GM20000 (cell line): ENCODE measurements around the gene CALML3.

Source experiments
- DNase-seq: peaks from one replicate; pipeline ENCODE4 v3.0.0; 2012; ENCODE audit warnings: low spot score
- TF ChIP-seq, protein P1 (sequence below): IDR thresholded peaks from 2 replicates; pipeline ENCODE4 v1.5.1; 2012; ENCODE audit warnings: mild to moderate bottlenecking, control low read depth; ENCODE audit errors: extremely low read depth, missing control alignments

CALML3 gene

DNA sequence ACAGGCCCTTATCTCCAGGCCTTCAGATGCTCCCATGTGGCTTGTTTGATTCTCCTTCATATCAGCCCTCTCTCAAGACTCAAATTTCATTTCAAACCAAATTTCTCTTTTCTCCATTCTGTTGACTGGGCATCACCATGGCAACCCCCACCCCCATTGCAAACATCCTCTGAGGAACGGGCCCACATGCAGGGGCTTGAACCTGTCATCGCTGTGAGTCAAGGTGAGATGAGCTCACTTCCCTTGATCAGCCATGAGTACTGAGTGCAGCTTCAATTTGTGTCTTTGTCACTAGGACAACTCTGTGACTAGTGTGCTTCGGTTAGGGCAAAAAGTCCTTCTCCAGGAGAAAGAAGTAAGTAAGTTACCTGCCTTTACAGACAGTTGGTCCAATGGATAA, 41.9 kb downstream of the CALML3 start:
- TF ChIP-seq, protein P1, sequence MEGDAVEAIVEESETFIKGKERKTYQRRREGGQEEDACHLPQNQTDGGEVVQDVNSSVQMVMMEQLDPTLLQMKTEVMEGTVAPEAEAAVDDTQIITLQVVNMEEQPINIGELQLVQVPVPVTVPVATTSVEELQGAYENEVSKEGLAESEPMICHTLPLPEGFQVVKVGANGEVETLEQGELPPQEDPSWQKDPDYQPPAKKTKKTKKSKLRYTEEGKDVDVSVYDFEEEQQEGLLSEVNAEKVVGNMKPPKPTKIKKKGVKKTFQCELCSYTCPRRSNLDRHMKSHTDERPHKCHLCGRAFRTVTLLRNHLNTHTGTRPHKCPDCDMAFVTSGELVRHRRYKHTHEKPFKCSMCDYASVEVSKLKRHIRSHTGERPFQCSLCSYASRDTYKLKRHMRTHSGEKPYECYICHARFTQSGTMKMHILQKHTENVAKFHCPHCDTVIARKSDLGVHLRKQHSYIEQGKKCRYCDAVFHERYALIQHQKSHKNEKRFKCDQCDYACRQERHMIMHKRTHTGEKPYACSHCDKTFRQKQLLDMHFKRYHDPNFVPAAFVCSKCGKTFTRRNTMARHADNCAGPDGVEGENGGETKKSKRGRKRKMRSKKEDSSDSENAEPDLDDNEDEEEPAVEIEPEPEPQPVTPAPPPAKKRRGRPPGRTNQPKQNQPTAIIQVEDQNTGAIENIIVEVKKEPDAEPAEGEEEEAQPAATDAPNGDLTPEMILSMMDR, result no peak
- no peak for DNase-seq

DNA sequence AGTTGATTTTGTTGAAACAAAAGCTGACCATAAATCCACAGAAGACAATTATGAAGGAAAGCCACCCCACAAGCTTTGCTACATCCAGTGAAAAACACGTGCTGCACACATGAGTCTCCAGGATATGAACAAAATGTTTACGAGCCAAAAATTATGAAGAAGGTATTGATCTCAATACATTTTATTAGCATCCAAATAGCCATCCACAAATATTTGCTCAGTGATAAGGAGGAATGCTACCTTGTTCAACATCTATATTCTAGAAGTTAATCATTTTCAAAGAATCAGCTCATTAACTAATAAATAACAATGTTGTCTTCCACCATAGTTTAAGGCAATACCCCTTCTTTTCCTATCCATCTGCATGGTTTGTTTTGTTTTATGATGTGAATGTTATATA, 42.7 kb downstream of the CALML3 start:
- TF ChIP-seq, protein P1, result no peak
- no peak for DNase-seq

DNA sequence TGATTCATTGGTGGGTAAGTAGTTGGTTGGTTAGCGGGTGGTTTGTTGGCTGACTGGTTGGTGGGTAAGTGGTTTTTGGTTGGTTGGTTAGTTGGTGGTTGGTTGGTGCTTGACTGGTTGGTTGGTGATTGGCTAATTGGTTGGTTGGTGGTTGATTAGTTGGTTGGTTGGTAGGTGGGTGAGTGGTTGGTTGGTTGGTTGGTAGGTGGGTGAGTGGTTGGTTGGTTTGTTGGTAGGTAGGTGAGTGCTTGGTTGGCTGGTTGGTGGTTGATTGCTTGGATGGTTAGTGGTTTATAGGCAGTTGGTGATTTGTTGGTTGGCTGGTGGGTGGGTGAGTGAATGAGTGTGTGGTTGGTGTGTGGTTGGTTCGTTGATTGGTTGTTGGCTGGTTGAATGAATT, 44.2 kb downstream of the CALML3 start:
- TF ChIP-seq, protein P1, result no peak
- DNase-seq, result no peak

DNA sequence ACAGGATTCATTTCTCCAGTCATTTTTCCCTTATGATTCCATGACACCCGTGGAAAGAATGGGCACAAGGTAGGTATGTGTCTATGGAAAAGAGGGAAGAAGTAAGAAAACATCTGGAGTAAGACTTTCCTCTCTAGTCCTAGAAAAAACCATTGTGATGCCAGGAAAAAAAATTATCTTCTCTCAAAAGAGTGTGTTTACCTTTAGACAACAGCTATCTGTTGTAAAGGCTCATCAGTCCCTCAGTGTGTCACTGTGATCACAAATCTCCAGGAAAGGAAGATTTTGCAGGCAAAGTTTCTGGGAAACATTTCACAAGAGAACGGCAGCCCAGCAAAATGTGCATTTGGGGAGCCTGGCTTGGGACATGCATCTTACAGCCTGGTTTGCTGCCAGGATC, 44.8 kb downstream of the CALML3 start:
- DNase-seq, result no peak
- TF ChIP-seq, protein P1, result no peak

DNA sequence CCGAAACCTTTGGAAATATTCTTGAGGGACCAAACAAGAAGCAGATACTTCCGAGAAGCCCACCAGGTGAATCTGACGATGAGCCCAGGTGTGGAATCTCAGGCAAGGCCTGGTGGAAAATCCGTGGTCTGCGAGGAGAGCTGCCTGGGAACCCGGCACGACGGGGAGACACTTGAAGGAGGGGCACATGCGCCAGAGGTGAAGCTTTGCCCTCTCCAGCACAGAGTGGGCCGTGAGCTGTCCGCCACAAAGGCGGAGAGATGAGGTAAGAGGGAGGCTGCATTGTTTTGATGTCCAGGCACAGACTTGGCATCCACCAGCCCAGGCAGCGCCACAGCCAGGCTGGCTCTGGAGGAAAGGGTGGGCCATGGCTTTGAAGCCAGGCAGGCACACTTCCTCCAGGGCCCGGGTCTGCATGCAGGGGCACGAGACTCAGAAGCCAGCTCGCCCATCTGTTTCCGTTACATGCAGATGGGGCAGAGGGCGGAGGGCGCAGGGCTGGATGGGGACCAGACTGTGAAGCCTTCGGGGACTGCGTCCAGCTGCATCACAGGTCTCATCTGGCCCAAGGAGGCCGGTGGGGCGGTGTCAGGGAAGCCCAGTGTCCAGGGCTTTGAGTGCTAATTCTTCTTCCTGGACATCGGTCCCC, 45.4 kb downstream of the CALML3 start:
- no peak for DNase-seq
- TF ChIP-seq, protein P1, result no peak

DNA sequence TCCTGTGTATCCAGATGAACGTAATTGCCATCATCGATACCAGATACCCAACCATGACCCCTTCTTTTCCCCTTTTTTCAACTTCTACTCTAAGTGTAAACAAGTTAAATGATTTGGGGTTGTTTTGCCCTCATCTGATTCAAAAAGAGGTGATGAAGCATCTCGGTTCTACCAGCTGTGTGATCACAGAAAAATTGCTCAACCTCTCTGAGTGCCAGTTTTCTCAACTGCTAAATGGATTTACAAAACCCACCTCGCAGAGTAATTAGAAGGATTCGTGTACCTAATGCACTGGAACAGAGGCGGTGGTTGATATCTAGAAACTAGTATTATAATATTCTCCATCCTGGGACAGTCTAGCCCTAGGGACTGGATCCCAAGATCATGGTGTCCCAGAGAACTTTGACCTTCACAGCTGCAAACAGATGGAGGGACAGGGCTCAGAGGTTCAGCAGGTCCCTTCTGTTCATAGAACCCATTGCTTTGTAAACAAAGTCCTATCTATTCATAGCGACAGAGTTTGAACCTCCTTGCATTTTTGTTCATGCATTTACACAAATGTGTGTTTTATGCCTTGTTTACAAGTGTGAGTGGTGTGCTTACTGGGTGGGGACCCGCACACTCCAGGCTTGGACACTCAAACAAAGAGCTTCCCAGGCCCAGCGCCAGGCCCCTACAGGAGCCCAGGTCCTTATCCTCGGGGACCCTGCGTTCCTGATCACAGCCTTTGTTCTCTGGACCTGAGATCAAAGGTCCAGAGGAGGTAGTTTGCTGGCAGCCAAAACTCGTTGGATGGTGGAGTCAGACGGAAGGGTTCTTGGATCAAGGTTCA, 46.4 kb downstream of the CALML3 start:
- TF ChIP-seq, protein P1, result no peak
- DNase-seq, result no peak

DNA sequence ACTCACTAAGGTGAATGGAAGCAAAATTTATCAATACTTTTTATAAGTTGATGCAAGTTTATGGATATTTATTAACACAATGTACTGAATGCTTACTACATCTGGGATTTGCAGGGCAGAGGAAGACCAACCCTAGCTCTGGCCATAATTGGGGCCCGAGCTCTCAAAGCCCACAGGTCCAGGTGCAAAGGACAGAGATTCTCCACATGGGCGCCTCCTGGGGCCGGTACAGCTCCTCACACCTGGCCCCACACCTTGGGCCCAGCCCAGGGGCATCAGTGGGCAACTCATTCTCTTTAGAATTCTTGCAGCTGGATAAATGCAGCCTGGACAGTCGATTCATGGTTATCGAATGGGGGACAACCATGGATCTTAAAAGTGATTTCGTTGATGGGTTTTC, 47.1 kb downstream of the CALML3 start:
- TF ChIP-seq, protein P1, result no peak

More for the DNA sequence above, 47.1 kb downstream of the CALML3 start:
- no peak for DNase-seq
